ENCODE results near the gene PLPPR5.
A peak's percentile ranks its signal among the peaks of the same experiment; 100 is the strongest.
"Not testable (repeated sequence)": the region's sequence is repeated elsewhere in the genome, so short reads cannot be mapped to it uniquely, and the experiment has no call there.

The PLPPR5 gene

GRCh38 chr1:98921817-98922216, 82.8 kb downstream of the PLPPR5 start:
- peak overlapping the region; percentile 89 for H3K27ac ChIP-seq
- DNase-seq (ENCODE audit: low read depth, low spot score) = peak; percentile 79

GRCh38 chr1:98920441-98921110, 84.1 kb downstream of the PLPPR5 start:
- DNase-seq (ENCODE audit: low read depth, low spot score) = peak; percentile 26
- H3K27ac ChIP-seq = peak overlapping the region; percentile 89

GRCh38 chr1:98919652-98920051, 85.0 kb downstream of the PLPPR5 start:
- no peak for DNase-seq (ENCODE audit: low read depth, low spot score)
- H3K27ac ChIP-seq = peak overlapping the region; percentile 89

- peak overlapping the region; percentile 89 for H3K27ac ChIP-seq
- DNase-seq (ENCODE audit: low read depth, low spot score) = no peak
Observed at GRCh38 chr1:98919211-98919610, 85.5 kb downstream of the PLPPR5 start.

- DNase-seq (ENCODE audit: low read depth, low spot score) = no peak
Observed at GRCh38 chr1:98914547-98914946, 90.1 kb downstream of the PLPPR5 start.

GRCh38 chr1:98910827-98911226, 93.8 kb downstream of the PLPPR5 start:
- DNase-seq (ENCODE audit: low read depth, low spot score) = no peak
- H3K27ac ChIP-seq = no peak overlapping the region

More at GRCh38 chr1:98914547-98914946, 90.1 kb downstream of the PLPPR5 start:
- H3K27ac ChIP-seq = peak overlapping the region; percentile 15

GRCh38 chr1:98908980-98909379, 95.7 kb downstream of the PLPPR5 start:
- no peak for DNase-seq (ENCODE audit: low read depth, low spot score)
- H3K27ac ChIP-seq = no peak overlapping the region

GRCh38 chr1:98906809-98907208, 97.9 kb downstream of the PLPPR5 start:
- DNase-seq (ENCODE audit: low read depth, low spot score) = no peak
- H3K27ac ChIP-seq = no peak overlapping the region

- DNase-seq (ENCODE audit: low read depth, low spot score) = no peak
- H3K27ac ChIP-seq = no peak overlapping the region
Observed at GRCh38 chr1:98906361-98906760, 98.3 kb downstream of the PLPPR5 start.

GRCh38 chr1:98904684-98905083, 100.0 kb downstream of the PLPPR5 start:
- H3K27ac ChIP-seq = no peak overlapping the region
- DNase-seq (ENCODE audit: low read depth, low spot score) = no peak

GRCh38 chr1:98903726-98904125, 100.9 kb downstream of the PLPPR5 start:
- no peak overlapping the region for H3K27ac ChIP-seq
- DNase-seq (ENCODE audit: low read depth, low spot score) = no peak

GRCh38 chr1:98903261-98903660, 101.4 kb downstream of the PLPPR5 start:
- peak; percentile 55 for DNase-seq (ENCODE audit: low read depth, low spot score)
- H3K27ac ChIP-seq = no peak overlapping the region

GRCh38 chr1:98898940-98899339, 105.7 kb downstream of the PLPPR5 start:
- no peak for DNase-seq (ENCODE audit: low read depth, low spot score)
- H3K27ac ChIP-seq = no peak overlapping the region

GRCh38 chr1:98897479-98897878, 107.2 kb downstream of the PLPPR5 start:
- H3K27ac ChIP-seq = no peak overlapping the region
- DNase-seq (ENCODE audit: low read depth, low spot score) = no peak

GRCh38 chr1:98896711-98897445, 107.8 kb downstream of the PLPPR5 start:
- no peak for DNase-seq (ENCODE audit: low read depth, low spot score)

GRCh38 chr1:98893371-98893770, 111.3 kb downstream of the PLPPR5 start:
- no peak overlapping the region for H3K27ac ChIP-seq
- no peak for DNase-seq (ENCODE audit: low read depth, low spot score)

More at GRCh38 chr1:98896711-98897445, 107.8 kb downstream of the PLPPR5 start:
- H3K27ac ChIP-seq = no peak overlapping the region

- no peak for DNase-seq (ENCODE audit: low read depth, low spot score)
- H3K27ac ChIP-seq = no peak overlapping the region
Observed at GRCh38 chr1:98888869-98889268, 115.8 kb downstream of the PLPPR5 start.

- no peak overlapping the region for H3K27ac ChIP-seq
- no peak for DNase-seq (ENCODE audit: low read depth, low spot score)
Observed at GRCh38 chr1:98887507-98887906, 117.2 kb downstream of the PLPPR5 start.

- DNase-seq (ENCODE audit: low read depth, low spot score) = no peak
Observed at GRCh38 chr1:98884864-98885263, 119.8 kb downstream of the PLPPR5 start.

GRCh38 chr1:98881901-98882300, 122.8 kb downstream of the PLPPR5 start:
- no peak overlapping the region for H3K27ac ChIP-seq
- DNase-seq (ENCODE audit: low read depth, low spot score) = no peak

More at GRCh38 chr1:98884864-98885263, 119.8 kb downstream of the PLPPR5 start:
- H3K27ac ChIP-seq = no peak overlapping the region

- H3K27ac ChIP-seq; DNase-seq (ENCODE audit: low read depth, low spot score): not testable (repeated sequence)
Observed at GRCh38 chr1:98881234-98881633, 123.4 kb downstream of the PLPPR5 start.

- no peak for DNase-seq (ENCODE audit: low read depth, low spot score)
- no peak overlapping the region for H3K27ac ChIP-seq
Observed at GRCh38 chr1:98874828-98875227, 129.8 kb downstream of the PLPPR5 start.

All from epithelial cell of prostate (primary cell).